Measurements from ENCODE around the gene UBQLN3. TPM values are rescaled to one million over a fixed set of nuclear protein-coding genes. Genes with fewer than 3 reads are reported as not detected.

The UBQLN3 gene
- total and polyA plus RNA-seq, 2 of the 13 experiments (the other 11 are each of a cell fraction or from before 2014, with no cell fraction given) = 0.08 TPM; not detected in 1

GRCh38 chr11:5557751-5558150 is 48.0 kb upstream of the UBQLN3 start:
- Histone ChIP-seq H3K4me2 (ENCODE audit: low read depth, low read length) (no peak overlapping the region), H3K27ac (ENCODE audit: extremely low read length, insufficient read depth, low read length) (no peak overlapping the region), H3K36me3 (replicated peaks in 1 of 2; ENCODE audit: control insufficient read depth in 1 of 2, insufficient read depth in 2 of 2, low read length in 2 of 2) (no peaks in the 10 kb centered on the region), H3K4me1 (ENCODE audit: insufficient read depth, low read length) (no peaks in the 10 kb centered on the region), H3K9me3 (ENCODE audit: low read length) (no peaks in the 10 kb centered on the region), H2AFZ (ENCODE audit: low read length) (no peak overlapping the region), H3K9ac (ENCODE audit: insufficient read depth, low read depth, low read length) (no peak overlapping the region), H3K4me3 (replicated peaks in 1 of 3; ENCODE audit: insufficient read depth in 1 of 3, low read depth in 2 of 3, low read length in 3 of 3) (no peak overlapping the region), H4K20me1 (ENCODE audit: insufficient read depth, low read length) (no peaks in the 10 kb centered on the region), H3K79me2 (ENCODE audit: insufficient read depth, low read length) (no peaks in the 10 kb centered on the region), H3K27me3 (ENCODE audit: control insufficient read depth in 1 of 2, insufficient read depth in 2 of 2, low read length in 2 of 2) (no peaks in the 10 kb centered on the region)
- DNase-seq (ENCODE audit: low spot score) (no peak), ATAC-seq (no peak), FAIRE-seq (no peak)
- 19% methylated on average over 3 of the region's 3 CpGs for WGBS (ENCODE audit: low lambda C conversion rate)
- TF ChIP-seq PHF20 (CRISPR knock-in tag; IDR thresholded peaks at IDR 0.05) (no peak), FOXK1 (CRISPR knock-in tag; IDR thresholded peaks at IDR 0.05; ENCODE audit: borderline replicate concordance, low read depth) (no peak), ZBED4 (CRISPR knock-in tag; IDR thresholded peaks at IDR 0.05; ENCODE audit: borderline replicate concordance) (no peak), ZMAT5 (CRISPR knock-in tag; IDR thresholded peaks at IDR 0.05; ENCODE audit: borderline replicate concordance, low read depth) (no peak), ATF1 (CRISPR knock-in tag; IDR thresholded peaks at IDR 0.05) (no peak)
- in situ Hi-C loops (cut with HindIII; ENCODE audit: extremely low pct_ligation_motif_present, low pct_unique_long_range_greater_than_20kb) = no loop called here
- intact Hi-C loops (cut with micrococcal nuclease; ENCODE audit: unreplicated experiment) = no loop called here
- CTCF ChIA-PET (ENCODE audit: low intra/inter-chr PET ratio, low total read pairs) = no interaction called here
- POLR2A ChIA-PET = no interaction called here
- no TSS peak for BruUV-seq (replicated peaks)
